Esophagus muscularis mucosa (tissue), 4 donors: ENCODE data around the gene VWA3B.

Experiments
- CTCF ChIP-seq, 3 experiments: fragments of 200-600 bp in 2 of 3; fragments of 450-650 bp in 1 of 3; sonication (generic) in 2 of 3; IDR thresholded peaks; one replicate each; pipeline ENCODE4 v1.5.1; 2017 to 2019; ENCODE audit warnings: antibody characterized with exemption in 3 of 3, mild to moderate bottlenecking in 2 of 3, moderate library complexity in 1 of 3
- EP300 ChIP-seq: sonication (generic); formaldehyde crosslinking; IDR thresholded peaks from one replicate; pipeline ENCODE4 v1.6.1; 2017; ENCODE audit warnings: antibody characterized with exemption
- POLR2A ChIP-seq: fragments of 450-650 bp; IDR thresholded peaks from one replicate; pipeline ENCODE4 v1.6.1; 2017; ENCODE audit warnings: antibody characterized with exemption, moderate library complexity, mild to moderate bottlenecking, low read depth
- POLR2AphosphoS5 ChIP-seq, 2 donors: sonication (generic); formaldehyde crosslinking; IDR thresholded peaks; one replicate each; pipeline ENCODE4 v1.6.1; 2017; ENCODE audit warnings: antibody characterized with exemption in 2 of 2

GRCh38 chr2:98311771-98312545, 225.0 kb downstream of the VWA3B start:
- TF ChIP-seq CTCF (IDR thresholded peaks at IDR 0.05) (no peak), POLR2A (no peak), POLR2AphosphoS5 (IDR thresholded peaks at IDR 0.05) (no peak), EP300 (no peak)
